ENCODE results near the gene SCGB2A2. TPM values are rescaled to one million over a fixed set of nuclear protein-coding genes. Genes with fewer than 3 reads are reported as not detected.

SCGB2A2 gene
- total and polyA plus RNA-seq, 10 of the 15 experiments (the other 5 are each of a cell fraction or from before 2014, with no cell fraction given) = not detected

- TF ChIP-seq FOXM1 (IDR thresholded peaks at IDR 0.05; ENCODE audit: low read depth, low read length) (no peak), CBX5 (IDR thresholded peaks at IDR 0.05; ENCODE audit: low read depth) (no peak), CHD4 (IDR thresholded peaks at IDR 0.05) (no peak), YY1 (IDR thresholded peaks at IDR 0.05; ENCODE audit: low read depth, low read length) (no peak), USF1 (IDR thresholded peaks at IDR 0.05; ENCODE audit: borderline replicate concordance, extremely low read length, insufficient read depth, low read depth, low read length) (no peak), EP300 (IDR thresholded peaks at IDR 0.05; ENCODE audit: borderline replicate concordance in 1 of 2, control insufficient read depth in 1 of 2, low read depth in 2 of 2, low read length in 2 of 2) (no peak), POU2F2 (IDR thresholded peaks at IDR 0.05; ENCODE audit: borderline replicate concordance, low read depth, low read length) (no peak), HSF1 (IDR thresholded peaks at IDR 0.05; ENCODE audit: low read depth, low read length) (no peak), CHD2 (IDR thresholded peaks at IDR 0.05; ENCODE audit: borderline replicate concordance, low read depth, low read length) (no peak), ATF7 (IDR thresholded peaks at IDR 0.05; ENCODE audit: low read depth) (no peak), STAT3 (IDR thresholded peaks at IDR 0.05; ENCODE audit: low read depth, low read length) (no peak), RELB (IDR thresholded peaks at IDR 0.05; ENCODE audit: low read depth) (no peak)
- H3K4me1 ChIP-seq (ENCODE audit: control insufficient read depth, insufficient read depth, low read length) = no peaks in the 10 kb centered on the region
- no peak overlapping the region for H3K27ac ChIP-seq (ENCODE audit: control insufficient read depth, insufficient read depth)
- no TSS peak for BruUV-seq (replicated peaks)
- no peak overlapping the region for H3K4me3 ChIP-seq
- no peak for DNase-seq (ENCODE audit: low read depth, low spot score)
- FAIRE-seq = no peak
- ChIA-PET SMC1A (ENCODE audit: uncharacterized antibody, unreplicated experiment) (interaction anchor here (0.7 kb wide), 1 partner anchor 14 kb away, joined by 3 read pairs; no protein-coding TSS in a partner anchor), POLR2A (no interaction called here), CTCF (no interaction called here), RAD21 (ENCODE audit: unreplicated experiment) (no interaction called here)
- ATAC-seq = no peak
- no peaks in the 10 kb centered on the region for H3K36me3 ChIP-seq (ENCODE audit: control insufficient read depth in 2 of 2, insufficient read depth in 2 of 2, low read length in 1 of 2)
- intact Hi-C loops (cut with micrococcal nuclease; ENCODE audit: unreplicated experiment) (no loop called here), in situ Hi-C loops (cut with MboI) (no loop called here)
- no peak overlapping the region for H3K9ac ChIP-seq (ENCODE audit: control insufficient read depth, insufficient read depth, low read length)
- no peaks in the 10 kb centered on the region for H3K9me3 ChIP-seq (replicated peaks; ENCODE audit: control insufficient read depth, insufficient read depth, low read length)
- H4K20me1 ChIP-seq (ENCODE audit: control insufficient read depth, insufficient read depth) = no peaks in the 10 kb centered on the region
- no peak overlapping the region for H3K4me2 ChIP-seq (ENCODE audit: control insufficient read depth, insufficient read depth)
- H2AFZ ChIP-seq (ENCODE audit: control insufficient read depth, low read depth, low read length) = no peak overlapping the region
- no peaks in the 10 kb centered on the region for H3K79me2 ChIP-seq (ENCODE audit: control insufficient read depth, insufficient read depth, low read length)
- WGBS (ENCODE audit: insufficient coverage, insufficient replicate concordance, low lambda C conversion rate, missing lambda C conversion rate) = 43% methylated on average over 4 of the region's 4 CpGs
- no peaks in the 10 kb centered on the region; a peak in 2 of 4 replicates for H3K27me3 ChIP-seq (replicated peaks in 1 of 2; ENCODE audit: control insufficient read depth in 2 of 2, insufficient read depth in 2 of 2, low read length in 1 of 2)
Measured at GRCh38 chr11:62237499-62237898, 32.5 kb upstream of the SCGB2A2 start.
